ENCODE results near the gene SSPN.

The SSPN gene

GRCh38 chr12:26150736-26151450, 44.5 kb upstream of the SSPN start:
- H3K9me3 ChIP-seq (ENCODE audit: insufficient read depth, low read length, severe bottlenecking) = no peaks in the 10 kb centered on the region
- H3K27me3 ChIP-seq (ENCODE audit: insufficient read depth, low read length, poor library complexity) = peaks cover 45% of the 10 kb centered on the region
- no peak overlapping the region for H3K4me2 ChIP-seq (ENCODE audit: insufficient read depth, low read length)
- H3K36me3 ChIP-seq (ENCODE audit: insufficient read depth, low read length) = no peaks in the 10 kb centered on the region
- DNase-seq (no peak), ATAC-seq (ENCODE audit: insufficient read depth, low read depth) (no peak)
- TF ChIP-seq CTCF (IDR thresholded peaks at IDR 0.05; ENCODE audit: borderline replicate concordance, extremely low read depth, low read length, poor library complexity, severe bottlenecking) (no peak), EZH2 (IDR thresholded peaks at IDR 0.05; ENCODE audit: borderline replicate concordance, low read depth, low read length, severe bottlenecking) (no peak)
- no peak overlapping the region for H3K27ac ChIP-seq (ENCODE audit: low read length)
- H3K4me1 ChIP-seq (ENCODE audit: insufficient read depth, low read length) = no peaks in the 10 kb centered on the region
- no peak overlapping the region for H3K4me3 ChIP-seq (ENCODE audit: low read depth in 1 of 2, low read length in 2 of 2)
- no peaks in the 10 kb centered on the region for H4K20me1 ChIP-seq (ENCODE audit: insufficient read depth, low read length)
- no peaks in the 10 kb centered on the region for H3K79me2 ChIP-seq (ENCODE audit: insufficient read depth, low read length)
- H2AFZ ChIP-seq (ENCODE audit: low read depth, low read length) = no peak overlapping the region
- H3K9ac ChIP-seq (ENCODE audit: low read depth, low read length) = no peak overlapping the region

DNA sequence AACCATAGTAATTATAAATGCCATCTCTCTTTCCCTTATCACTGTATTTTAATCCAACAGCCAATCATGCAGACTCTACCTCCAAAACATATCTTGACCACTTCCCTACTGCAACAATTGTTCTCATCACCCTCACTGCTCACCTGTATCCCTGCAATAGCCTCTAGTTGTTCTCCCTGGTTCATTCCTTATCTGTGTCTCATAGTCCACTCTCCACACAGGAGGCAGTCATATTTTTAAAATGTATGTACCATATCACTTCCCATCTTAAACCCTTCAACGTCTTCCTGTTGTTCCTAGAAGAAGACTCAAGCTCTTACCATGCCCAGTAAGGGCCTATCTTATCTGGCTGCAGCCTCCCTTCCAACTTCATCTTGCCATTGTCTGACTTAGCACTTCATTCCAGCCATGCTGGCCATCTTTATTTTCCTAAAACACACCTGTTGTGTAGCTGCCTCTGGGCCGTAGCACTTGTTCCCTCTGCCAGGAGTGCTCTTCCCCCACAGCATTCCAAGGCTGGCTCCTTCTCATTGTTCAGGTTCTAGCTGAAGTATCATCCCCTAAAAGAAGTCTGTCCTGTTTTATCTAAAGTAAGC, 42.8 kb upstream of the SSPN start:
- Histone ChIP-seq H3K4me1 (ENCODE audit: insufficient read depth, low read length) (no peaks in the 10 kb centered on the region), H3K4me2 (ENCODE audit: insufficient read depth, low read length) (no peak overlapping the region), H4K20me1 (ENCODE audit: insufficient read depth, low read length) (no peaks in the 10 kb centered on the region), H3K4me3 (ENCODE audit: low read depth in 1 of 2, low read length in 2 of 2) (no peak overlapping the region), H3K9ac (ENCODE audit: low read depth, low read length) (no peak overlapping the region), H3K27me3 (ENCODE audit: insufficient read depth, low read length, poor library complexity) (peaks cover 41% of the 10 kb centered on the region), H3K27ac (ENCODE audit: low read length) (no peak overlapping the region), H3K9me3 (ENCODE audit: insufficient read depth, low read length, severe bottlenecking) (no peaks in the 10 kb centered on the region), H2AFZ (ENCODE audit: low read depth, low read length) (no peak overlapping the region), H3K79me2 (ENCODE audit: insufficient read depth, low read length) (no peaks in the 10 kb centered on the region), H3K36me3 (ENCODE audit: insufficient read depth, low read length) (no peaks in the 10 kb centered on the region)
- DNase-seq (no peak), ATAC-seq (ENCODE audit: insufficient read depth, low read depth) (no peak)
- TF ChIP-seq EZH2 (IDR thresholded peaks at IDR 0.05; ENCODE audit: borderline replicate concordance, low read depth, low read length, severe bottlenecking) = no peak
- no peak for TF ChIP-seq CTCF (IDR thresholded peaks at IDR 0.05; ENCODE audit: borderline replicate concordance, extremely low read depth, low read length, poor library complexity, severe bottlenecking)

GRCh38 chr12:26153421-26154154, 41.8 kb upstream of the SSPN start:
- TF ChIP-seq CTCF (IDR thresholded peaks at IDR 0.05; ENCODE audit: borderline replicate concordance, extremely low read depth, low read length, poor library complexity, severe bottlenecking) = no peak
- TF ChIP-seq EZH2 (IDR thresholded peaks at IDR 0.05; ENCODE audit: borderline replicate concordance, low read depth, low read length, severe bottlenecking) = no peak

More at GRCh38 chr12:26153421-26154154, 41.8 kb upstream of the SSPN start:
- no peaks in the 10 kb centered on the region for H3K79me2 ChIP-seq (ENCODE audit: insufficient read depth, low read length)
- H2AFZ ChIP-seq (ENCODE audit: low read depth, low read length) = no peak overlapping the region
- DNase-seq (no peak), ATAC-seq (ENCODE audit: insufficient read depth, low read depth) (no peak)
- no peaks in the 10 kb centered on the region; the same call in 1 of the 2 replicates for H3K4me1 ChIP-seq (ENCODE audit: insufficient read depth, low read length)
- H3K27ac ChIP-seq (ENCODE audit: low read length) = no peak overlapping the region
- H4K20me1 ChIP-seq (ENCODE audit: insufficient read depth, low read length) = no peaks in the 10 kb centered on the region
- H3K4me2 ChIP-seq (ENCODE audit: insufficient read depth, low read length) = no peak overlapping the region
- H3K4me3 ChIP-seq (ENCODE audit: low read depth in 1 of 2, low read length in 2 of 2) = no peak overlapping the region
- no peak overlapping the region for H3K9ac ChIP-seq (ENCODE audit: low read depth, low read length)
- peaks cover 42% of the 10 kb centered on the region for H3K27me3 ChIP-seq (ENCODE audit: insufficient read depth, low read length, poor library complexity)
- H3K36me3 ChIP-seq (ENCODE audit: insufficient read depth, low read length) = no peaks in the 10 kb centered on the region
- no peaks in the 10 kb centered on the region for H3K9me3 ChIP-seq (ENCODE audit: insufficient read depth, low read length, severe bottlenecking)
